Breast epithelium (tissue), 3 donors: ENCODE data around the gene ANKS3.

Source experiments
- POLR2A ChIP-seq: fragments of 450-650 bp; IDR thresholded peaks from one replicate; pipeline ENCODE4 v1.6.1; 2016; ENCODE audit warnings: antibody characterized with exemption, mild to moderate bottlenecking, moderate library complexity
- POLR2AphosphoS5 ChIP-seq, 3 donors: sonication (generic); formaldehyde crosslinking; IDR thresholded peaks; one replicate each; pipeline ENCODE4 v1.6.1; 2017; ENCODE audit warnings: antibody characterized with exemption in 3 of 3
- TF ChIP-seq, protein P1 (sequence below), 3 donors: fragments of 450-650 bp; IDR thresholded peaks; one replicate each; pipeline ENCODE4 v1.5.1; 2016 to 2017; ENCODE audit warnings: antibody characterized with exemption in 3 of 3, mild to moderate bottlenecking in 3 of 3, moderate library complexity in 3 of 3

DNA sequence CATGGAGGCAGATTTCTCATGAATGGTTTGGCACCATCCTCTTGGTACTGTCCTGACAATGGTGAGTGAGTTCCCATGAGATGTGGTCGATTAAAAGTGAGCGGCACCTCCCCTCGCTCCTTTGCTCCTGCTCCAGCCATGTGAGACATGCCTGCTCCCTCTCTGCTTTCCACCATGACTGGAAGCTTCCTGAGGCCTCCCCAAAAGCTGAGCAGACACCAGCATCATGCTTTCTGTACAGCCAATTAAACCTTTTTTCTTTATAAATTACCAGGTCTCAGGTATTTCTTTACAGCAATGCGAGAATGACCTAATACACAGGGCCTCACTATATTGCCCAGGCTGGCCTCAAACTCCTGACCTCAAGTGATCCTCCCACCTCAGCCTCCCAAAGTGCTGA is 20.8 kb upstream of the ANKS3 start:
- TF ChIP-seq, protein P1, sequence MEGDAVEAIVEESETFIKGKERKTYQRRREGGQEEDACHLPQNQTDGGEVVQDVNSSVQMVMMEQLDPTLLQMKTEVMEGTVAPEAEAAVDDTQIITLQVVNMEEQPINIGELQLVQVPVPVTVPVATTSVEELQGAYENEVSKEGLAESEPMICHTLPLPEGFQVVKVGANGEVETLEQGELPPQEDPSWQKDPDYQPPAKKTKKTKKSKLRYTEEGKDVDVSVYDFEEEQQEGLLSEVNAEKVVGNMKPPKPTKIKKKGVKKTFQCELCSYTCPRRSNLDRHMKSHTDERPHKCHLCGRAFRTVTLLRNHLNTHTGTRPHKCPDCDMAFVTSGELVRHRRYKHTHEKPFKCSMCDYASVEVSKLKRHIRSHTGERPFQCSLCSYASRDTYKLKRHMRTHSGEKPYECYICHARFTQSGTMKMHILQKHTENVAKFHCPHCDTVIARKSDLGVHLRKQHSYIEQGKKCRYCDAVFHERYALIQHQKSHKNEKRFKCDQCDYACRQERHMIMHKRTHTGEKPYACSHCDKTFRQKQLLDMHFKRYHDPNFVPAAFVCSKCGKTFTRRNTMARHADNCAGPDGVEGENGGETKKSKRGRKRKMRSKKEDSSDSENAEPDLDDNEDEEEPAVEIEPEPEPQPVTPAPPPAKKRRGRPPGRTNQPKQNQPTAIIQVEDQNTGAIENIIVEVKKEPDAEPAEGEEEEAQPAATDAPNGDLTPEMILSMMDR (IDR thresholded peaks at IDR 0.05), result no peak
- TF ChIP-seq POLR2A (no peak), POLR2AphosphoS5 (IDR thresholded peaks at IDR 0.05) (no peak)
